Peyer's patch (tissue), 4 donors: ENCODE data around the gene MANEAL.

Source experiments
- CTCF ChIP-seq, 6 experiments: fragments of 450-650 bp in 4 of 6; fragments of 200-600 bp in 2 of 6; sonication (generic) in 1 of 6; IDR thresholded peaks; one replicate each; pipeline ENCODE4 v1.5.1; 2017 to 2019; ENCODE audit warnings: antibody characterized with exemption in 6 of 6, mild to moderate bottlenecking in 3 of 6, moderate library complexity in 1 of 6
- POLR2A ChIP-seq, 2 donors: fragments of 450-650 bp; IDR thresholded peaks; one replicate each; pipeline ENCODE4 v1.5.1; 2017; ENCODE audit warnings: antibody characterized with exemption in 2 of 2, mild to moderate bottlenecking in 2 of 2, moderate library complexity in 2 of 2

GRCh38 chr1:37778654-37779053 is 15.0 kb upstream of the MANEAL start:
- TF ChIP-seq CTCF (IDR thresholded peaks at IDR 0.05) (no peak), POLR2A (IDR thresholded peaks at IDR 0.05) (no peak)
